ENCODE measurements around the gene WSB1. TPM values are rescaled to one million over a fixed set of nuclear protein-coding genes. Genes with fewer than 3 reads are reported as not detected.

The WSB1 gene
- total and polyA plus RNA-seq, 2 of the 8 experiments (the other 6 are each of a cell fraction or from before 2014, with no cell fraction given), result 113 to 140 TPM

- peaks cover 12 to 14% of the 10 kb centered on the region in 2 experiments for H4K20me1 ChIP-seq (replicated peaks in 1 of 2; ENCODE audit: control insufficient read depth in 1 of 2, insufficient read depth in 2 of 2, low read length in 2 of 2)
- no peak overlapping the region for H3K23ac ChIP-seq (ENCODE audit: insufficient read length)
- no peak overlapping the region for H3K4me2 ChIP-seq (ENCODE audit: insufficient read depth in 1 of 2, low read depth in 2 of 2, low read length in 2 of 2)
- no peak overlapping the region for H3K4ac ChIP-seq (replicated peaks; ENCODE audit: insufficient read length, low read depth, low read length)
- no peak overlapping the region for H4K91ac ChIP-seq (replicated peaks; ENCODE audit: insufficient read length, low read length)
- no peak overlapping the region for H2BK12ac ChIP-seq (ENCODE audit: low read depth, low read length)
- peaks cover 12 to 57% of the 10 kb centered on the region in 2 experiments for H3K79me2 ChIP-seq (ENCODE audit: control insufficient read depth in 1 of 2, insufficient read depth in 2 of 2, low read length in 2 of 2)
- H3K36me3 ChIP-seq (ENCODE audit: control insufficient read depth in 2 of 4, insufficient read depth in 4 of 4, low read length in 3 of 4), result peaks cover 5 to 45% (median 19%) of the 10 kb centered on the region in 4 experiments; a peak in 6 of 8 replicates
- H3K9me3 ChIP-seq (ENCODE audit: insufficient read depth in 2 of 2, low read depth in 1 of 2, low read length in 1 of 2), result no peaks in the 10 kb centered on the region
- no peak overlapping the region for H3K27ac ChIP-seq (ENCODE audit: low read depth, low read length)
- H4K8ac ChIP-seq (ENCODE audit: extremely low read depth, insufficient read depth, low read length), result no peak overlapping the region
- no peak for FAIRE-seq
- no peak overlapping the region for H3K14ac ChIP-seq (ENCODE audit: insufficient read length)
- H4K5ac ChIP-seq (ENCODE audit: insufficient read length, low read depth, low read length), result no peak overlapping the region
- no peak overlapping the region for H2BK120ac ChIP-seq (replicated peaks; ENCODE audit: low read depth, low read length)
- 84% methylated on average over 2 of the region's 2 CpGs; no CpG with 5 or more reads in 1 of the 2 experiments for WGBS, 2 experiments (ENCODE audit: extremely low coverage in 1 of 2, insufficient coverage in 1 of 2, insufficient read length in 1 of 2, insufficient replicate concordance in 2 of 2, low coverage in 1 of 2, low lambda C conversion rate in 2 of 2, missing lambda C conversion rate in 1 of 2)
- CTCF ChIA-PET (ENCODE audit: partially characterized antibody), result interaction anchor here (1.1 kb wide), 1 partner anchor 67 kb away, joined by 6 read pairs; no protein-coding TSS in a partner anchor
- no peak overlapping the region for H3K4me3 ChIP-seq (ENCODE audit: extremely low read depth in 1 of 4, insufficient read depth in 2 of 4, low read depth in 3 of 4, low read length in 4 of 4)
- no peak overlapping the region for H2BK20ac ChIP-seq (ENCODE audit: low read length)
- H3K4me1 ChIP-seq (replicated peaks in 1 of 4; ENCODE audit: control insufficient read depth in 3 of 4, insufficient read depth in 4 of 4, low read length in 3 of 4), result no peaks in the 10 kb centered on the region
- H3K56ac ChIP-seq (replicated peaks; ENCODE audit: insufficient read length, low read depth, low read length), result no peak overlapping the region
- H3K79me1 ChIP-seq (ENCODE audit: low read depth, low read length), result peaks cover 3% of the 10 kb centered on the region
- no peak for DNase-seq (ENCODE audit: low read depth in 1 of 2, low spot score in 2 of 2)
- POLR2A ChIA-PET (ENCODE audit: partially characterized antibody), result interaction anchor here (5.5 kb wide), 1 partner anchor 10 kb away, joined by 30 read pairs; the partner anchor contains the start of gene WSB1
- no peaks in the 10 kb centered on the region for H3K27me3 ChIP-seq (replicated peaks in 1 of 4; ENCODE audit: control insufficient read depth in 3 of 4, extremely low read depth in 1 of 4, insufficient read depth in 3 of 4, low read length in 3 of 4)
- H2AK5ac ChIP-seq (ENCODE audit: low read depth, low read length), result no peak overlapping the region
- no peak overlapping the region for H2BK5ac ChIP-seq (ENCODE audit: low read depth, low read length)
- H2AFZ ChIP-seq (ENCODE audit: low read length), result no peak overlapping the region
- H3K18ac ChIP-seq (ENCODE audit: extremely low read depth, low read length), result no peak overlapping the region
- H3K9ac ChIP-seq (replicated peaks in 1 of 4; ENCODE audit: extremely low read depth in 1 of 4, low read depth in 3 of 4, low read length in 3 of 4), result no peak overlapping the region
- no peaks in the 10 kb centered on the region for H3K23me2 ChIP-seq (ENCODE audit: low read depth, low read length)
- H2BK15ac ChIP-seq (ENCODE audit: low read length), result no peak overlapping the region
- TF ChIP-seq BACH1 (IDR thresholded peaks at IDR 0.05; ENCODE audit: low read length) (no peak), KDM5A (IDR thresholded peaks at IDR 0.05; ENCODE audit: low read length) (no peak), FOSL1 (IDR thresholded peaks at IDR 0.05; ENCODE audit: insufficient read depth, low read depth, low read length) (no peak), POU5F1 (IDR thresholded peaks at IDR 0.05; ENCODE audit: low read depth, low read length) (no peak), PHF8 (conservative IDR thresholded peaks at IDR 0.05; ENCODE audit: low read depth, low read length) (no peak), ATF2 (IDR thresholded peaks at IDR 0.05; ENCODE audit: low read length) (no peak), SRF (IDR thresholded peaks at IDR 0.05; ENCODE audit: low read depth, low read length) (no peak), CEBPB (IDR thresholded peaks at IDR 0.05; ENCODE audit: low read depth, low read length) (no peak), RBBP5 (IDR thresholded peaks at IDR 0.05; ENCODE audit: borderline replicate concordance, low read depth, low read length) (no peak), CTBP2 (IDR thresholded peaks at IDR 0.05; ENCODE audit: borderline replicate concordance, insufficient read depth, insufficient read length, low read length) (no peak), SP2 (IDR thresholded peaks at IDR 0.05; ENCODE audit: low read length) (no peak)
These were observed 9.8 kb downstream of the WSB1 start for GRCh38 chr17:27303734-27304133.

All from H1 (cell line).